ENCODE measurements around the gene CCT6A. TPM values are rescaled to one million over a fixed set of nuclear protein-coding genes. Genes with fewer than 3 reads are reported as not detected.
"Not testable (repeated sequence)": the region's sequence is repeated elsewhere in the genome, so short reads cannot be mapped to it uniquely, and the experiment has no call there.

CCT6A gene
- total and polyA plus RNA-seq, 2 of the 4 experiments (the other 2 are of a cell fraction) = 135 to 265 TPM

- H3K9me1 ChIP-seq (ENCODE audit: insufficient read depth, low read length); H3K4ac ChIP-seq (ENCODE audit: low read depth, low read length); in situ Hi-C loops (cut with MboI; ENCODE audit: low sequenced_read_pairs); H2AK5ac ChIP-seq (ENCODE audit: low read depth, low read length); dilution Hi-C loops (cut with HindIII; ENCODE audit: low sequenced_read_pairs, unreplicated experiment); H2BK20ac ChIP-seq (ENCODE audit: low read depth, low read length); H4K8ac ChIP-seq (ENCODE audit: low read depth in 2 of 2, low read length in 2 of 2); H3K9me3 ChIP-seq (ENCODE audit: control insufficient read depth, insufficient read depth, low read length); H3K27ac ChIP-seq (ENCODE audit: insufficient read depth, low read length); H3K14ac ChIP-seq (replicated peaks; ENCODE audit: low read depth, low read length); H3K9ac ChIP-seq (ENCODE audit: low read depth, low read length); H2BK5ac ChIP-seq (ENCODE audit: low read depth, low read length, poor library complexity, severe bottlenecking); H2BK120ac ChIP-seq (ENCODE audit: low read depth, low read length); POLR2A ChIA-PET (ENCODE audit: unreplicated experiment); H3K4me2 ChIP-seq (ENCODE audit: low read depth, low read length); intact Hi-C loops (cut with micrococcal nuclease); H3K23ac ChIP-seq (ENCODE audit: low read depth, low read length); H3K56ac ChIP-seq (ENCODE audit: extremely low read depth, insufficient read depth, low read length); DNase-seq; H3K4me3 ChIP-seq (ENCODE audit: insufficient read depth, low read depth, low read length); H2AFZ ChIP-seq (replicated peaks; ENCODE audit: low read length, poor library complexity); H2AK9ac ChIP-seq (replicated peaks; ENCODE audit: low read depth, low read length, poor library complexity); ATAC-seq (ENCODE audit: low read depth); BruUV-seq (replicated peaks); H2BK15ac ChIP-seq (ENCODE audit: low read depth, low read length); H3K4me1 ChIP-seq (ENCODE audit: control insufficient read depth, insufficient read depth, low read length); H3K18ac ChIP-seq (ENCODE audit: low read depth, low read length); H3K27me3 ChIP-seq (ENCODE audit: control insufficient read depth, insufficient read depth, low read length); H4K91ac ChIP-seq (ENCODE audit: insufficient read depth, low read depth, low read length); H4K5ac ChIP-seq (ENCODE audit: low read depth, low read length): not testable (repeated sequence)
- peaks cover 14% of the 10 kb centered on the region; the same call in 1 of the 2 replicates for H4K20me1 ChIP-seq (ENCODE audit: insufficient read depth, low read length)
- H3K79me1 ChIP-seq (ENCODE audit: low read depth in 1 of 2, low read length in 2 of 2) = peaks cover 7 to 27% of the 10 kb centered on the region in 2 experiments
- 100% methylated on average over 4 of the region's 13 CpGs; no CpG with 5 or more reads in 1 of the 2 experiments for WGBS, 2 experiments (ENCODE audit: extremely low coverage in 2 of 2, insufficient read length in 1 of 2)
- peaks cover 19% of the 10 kb centered on the region for H3K36me3 ChIP-seq (ENCODE audit: control insufficient read depth, insufficient read depth, low read length)
- CTCF ChIA-PET = interaction anchor here (2.0 kb wide), 1 partner anchor 8 kb away, joined by 7 read pairs; no protein-coding TSS in a partner anchor
Observed at GRCh38 chr7:56066376-56066775, 14.8 kb downstream of the CCT6A start.
